ENCODE measurements around the gene AMPD1.

The AMPD1 gene

GRCh38 chr1:114694540-114695310 is 621 bp downstream of the AMPD1 start:
- no peak for DNase-seq

- no peak for DNase-seq
Observed at GRCh38 chr1:114692947-114693346, 2.4 kb downstream of the AMPD1 start.

GRCh38 chr1:114691061-114691460 is 4.3 kb downstream of the AMPD1 start:
- no peak for DNase-seq

DNA sequence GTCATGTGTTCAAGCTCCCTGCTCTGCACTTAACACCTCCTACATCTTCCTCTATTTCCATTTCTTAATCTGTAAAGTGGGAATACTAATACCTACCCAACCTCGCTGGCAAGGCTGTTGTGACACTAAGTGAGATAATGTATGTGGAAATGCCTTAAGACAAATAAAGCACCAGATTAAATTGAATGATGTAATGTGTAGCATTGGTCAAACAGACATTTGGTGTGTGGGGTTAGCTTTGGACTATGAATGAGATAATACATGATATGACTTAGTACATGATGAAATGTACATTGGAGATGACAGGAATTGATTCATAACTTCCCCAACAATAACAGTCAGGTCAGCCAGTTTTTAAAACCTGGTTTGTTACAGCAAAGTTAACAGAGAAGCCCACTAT is 5.2 kb downstream of the AMPD1 start:
- no peak for DNase-seq

- DNase-seq = no peak
Observed at GRCh38 chr1:114688526-114688925, 6.8 kb downstream of the AMPD1 start.

DNA sequence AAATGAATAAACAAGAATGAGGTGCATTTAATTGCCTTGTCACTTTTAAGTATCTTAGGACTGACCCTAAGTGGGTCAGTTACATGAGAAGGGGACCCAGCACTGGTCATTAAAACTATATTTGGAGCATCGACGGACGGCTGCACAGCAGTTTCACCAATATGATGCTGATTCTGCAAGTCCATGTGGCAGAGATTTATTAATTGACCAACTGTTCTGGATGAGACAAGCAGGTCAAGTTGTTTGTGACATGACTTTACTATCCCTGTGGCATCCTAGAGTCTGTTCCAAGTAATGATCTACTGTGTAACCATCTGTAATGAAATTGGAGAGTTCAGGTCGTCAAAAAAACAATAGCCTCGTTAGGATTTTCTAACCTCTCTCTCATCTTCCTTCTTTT is 9.5 kb downstream of the AMPD1 start:
- DNase-seq = no peak

- DNase-seq = no peak
Observed at GRCh38 chr1:114677691-114678090, 17.7 kb downstream of the AMPD1 start.

DNA sequence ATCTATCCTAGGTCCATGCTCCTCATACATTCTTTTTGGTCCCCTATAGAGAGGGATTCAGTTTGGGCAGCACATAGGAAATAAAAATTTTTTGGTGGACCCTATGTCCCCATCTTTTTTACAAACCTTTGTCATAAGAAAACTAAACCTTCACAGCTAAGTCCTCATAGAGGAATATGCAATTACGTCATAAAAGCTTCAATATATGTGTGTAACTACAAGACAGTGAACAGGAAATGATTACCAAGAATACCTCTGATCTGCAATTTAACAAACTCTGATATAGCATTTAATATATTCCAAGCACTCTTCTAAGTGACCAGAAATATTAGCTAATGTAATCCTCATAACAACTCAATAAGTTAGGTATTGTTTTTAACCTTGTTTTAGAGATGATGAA is 19.2 kb downstream of the AMPD1 start:
- DNase-seq = no peak

- DNase-seq = no peak
Observed at GRCh38 chr1:114671939-114672275, 23.4 kb downstream of the AMPD1 start.

DNA sequence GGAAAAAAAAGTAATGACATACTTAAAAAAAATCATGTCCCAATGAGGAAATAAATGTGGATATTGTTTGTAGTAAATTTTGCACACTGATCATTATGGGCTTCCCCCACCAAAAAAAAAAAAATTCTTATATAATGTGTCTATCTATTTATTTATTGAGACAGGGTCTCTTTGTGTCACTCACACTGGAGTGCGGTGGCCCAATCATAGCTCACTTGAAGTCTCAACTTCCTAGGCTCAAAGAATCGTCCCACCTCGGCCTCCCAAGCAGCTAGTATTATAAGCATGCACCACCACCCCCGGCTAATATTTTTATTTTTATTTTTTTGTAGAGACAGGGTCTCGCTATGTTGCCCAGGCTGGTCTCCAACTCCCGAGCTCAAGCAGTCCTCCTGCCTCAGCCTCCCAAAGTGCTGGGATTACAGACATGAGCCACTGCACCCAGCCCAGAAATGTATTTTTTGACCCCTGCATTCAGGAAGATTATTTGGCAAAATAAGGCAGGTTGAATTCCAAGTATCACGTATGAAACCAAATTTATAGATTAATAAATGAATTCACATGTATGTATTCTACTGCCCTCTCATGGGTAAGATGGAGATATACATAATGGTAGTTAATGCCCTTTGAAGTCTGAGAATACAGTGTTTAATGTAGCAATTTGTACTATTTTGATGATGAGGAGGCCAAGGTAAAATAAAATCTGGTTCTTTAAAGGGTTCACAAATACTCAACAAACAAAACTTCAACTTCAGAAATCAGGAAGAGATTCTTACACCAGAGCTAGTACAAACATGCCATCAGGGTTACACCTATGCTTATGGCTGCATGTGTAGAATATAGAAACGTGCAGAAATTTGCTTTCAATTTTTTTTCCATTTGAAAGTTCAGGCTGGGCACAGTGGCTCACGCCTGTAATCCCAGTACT is 24.1 kb downstream of the AMPD1 start:
- DNase-seq = no peak

DNA sequence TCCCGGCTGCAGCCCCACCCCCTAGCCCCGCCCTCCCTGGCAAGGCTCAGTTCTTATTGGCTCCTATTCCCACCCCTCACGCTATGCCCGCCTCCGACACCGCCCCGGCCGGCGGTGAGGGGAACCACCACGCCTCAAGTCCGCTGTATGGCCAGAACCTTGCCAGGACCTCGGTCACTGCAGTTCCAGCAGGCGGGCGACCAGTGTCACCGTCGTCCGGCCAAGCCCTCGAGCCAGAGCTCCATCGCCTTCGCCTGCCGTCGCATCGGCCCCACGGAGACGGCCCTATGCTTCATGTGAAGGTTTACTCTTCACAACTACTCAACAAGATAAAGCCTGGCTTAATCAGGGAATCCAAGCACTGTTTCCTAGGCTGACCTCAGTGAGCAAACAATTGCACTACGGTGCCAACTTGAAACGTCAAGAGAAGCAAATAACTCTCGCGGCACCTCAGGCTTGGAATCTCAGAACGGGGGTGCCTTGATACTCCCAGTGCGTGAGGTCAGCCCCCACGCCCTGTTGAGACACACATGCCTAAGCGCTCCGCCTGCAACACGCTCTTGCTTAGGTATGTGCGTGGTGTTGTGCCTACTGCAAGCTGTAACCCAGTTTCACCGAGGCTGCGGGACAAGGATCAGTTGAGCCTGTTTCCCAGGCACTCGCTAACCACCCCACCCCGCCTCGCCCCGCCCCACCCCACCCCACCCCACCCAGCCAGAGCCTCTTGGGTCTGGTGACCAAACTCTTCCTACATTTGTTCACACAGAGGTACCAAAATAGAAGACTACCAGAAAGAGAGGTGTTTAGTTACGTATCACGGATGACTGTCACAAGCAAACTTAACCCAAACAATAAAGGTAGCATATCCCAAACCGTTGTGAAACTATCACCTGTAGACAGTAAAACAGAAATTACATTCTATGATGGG is 25.0 kb downstream of the AMPD1 start:
- peak; percentile 82 for DNase-seq

DNA sequence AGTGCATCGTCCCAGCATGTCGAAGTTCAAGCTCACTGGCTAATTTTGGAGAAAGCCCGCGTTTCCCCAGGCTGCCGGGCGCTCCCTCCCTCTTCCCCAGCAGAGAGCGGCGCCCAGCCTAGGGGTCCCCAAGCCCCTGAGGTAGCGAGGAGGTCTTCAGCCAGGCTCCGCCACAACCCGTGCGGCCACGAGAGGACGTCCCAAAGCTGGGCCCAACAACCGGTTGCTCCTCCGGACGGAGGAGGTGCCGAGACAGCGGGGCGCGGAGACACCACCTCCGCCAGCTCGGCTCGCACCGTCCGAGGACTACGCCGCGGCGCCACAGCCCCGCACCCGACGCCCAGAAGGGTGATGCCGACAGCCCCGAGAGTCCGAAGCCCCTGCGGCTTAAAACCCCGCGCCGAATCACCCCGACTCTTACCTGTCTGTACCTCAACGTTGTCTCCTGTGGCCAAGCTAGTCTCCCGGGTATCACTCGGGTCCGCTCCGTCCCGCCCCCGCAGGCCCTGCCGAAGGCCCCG is 25.7 kb downstream of the AMPD1 start, which contains the start of gene DENND2C:
TSS of gene DENND2C (minus strand) at position 488 of the 521 bp plus-strand sequence. CDS start 44,065 bp downstream, outside the sequence.
- no peak for DNase-seq

DNA sequence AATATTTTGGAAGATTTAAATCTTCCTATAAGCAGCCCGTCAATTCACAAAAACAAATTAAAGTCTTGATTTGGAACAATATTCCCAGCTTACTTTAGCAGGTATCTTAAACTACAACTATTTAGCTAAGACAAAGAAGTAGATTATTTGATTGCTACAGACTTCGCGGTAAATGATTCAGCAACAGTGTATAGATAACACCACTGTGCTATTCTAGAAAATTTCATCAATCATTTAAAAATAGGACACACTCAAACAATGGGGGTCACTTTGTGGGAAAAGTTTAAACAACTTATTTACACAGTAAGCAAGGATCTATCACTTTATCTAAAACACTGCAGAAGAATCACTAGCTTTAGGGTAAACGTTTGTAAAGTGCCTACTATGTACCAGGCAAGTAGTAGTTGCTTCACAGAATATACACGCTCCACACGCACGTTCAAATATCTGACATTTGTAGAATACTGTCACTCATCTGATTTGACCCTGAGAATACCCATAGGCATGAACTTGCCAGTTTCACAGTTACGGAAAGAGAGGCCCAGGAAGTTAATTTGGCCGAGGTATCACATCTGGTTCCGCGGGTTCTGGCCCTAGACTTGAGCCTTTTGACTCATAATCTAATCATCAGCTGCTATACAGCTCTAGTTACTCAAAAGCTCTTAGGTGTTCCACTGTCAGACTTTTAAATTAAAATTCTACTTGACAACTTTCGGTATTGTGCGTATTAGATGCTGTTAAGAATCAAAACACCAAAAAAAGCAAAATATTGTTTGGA is 26.4 kb downstream of the AMPD1 start:
- no peak for DNase-seq

GRCh38 chr1:114668373-114668772 is 27.0 kb downstream of the AMPD1 start:
- no peak for DNase-seq

DNA sequence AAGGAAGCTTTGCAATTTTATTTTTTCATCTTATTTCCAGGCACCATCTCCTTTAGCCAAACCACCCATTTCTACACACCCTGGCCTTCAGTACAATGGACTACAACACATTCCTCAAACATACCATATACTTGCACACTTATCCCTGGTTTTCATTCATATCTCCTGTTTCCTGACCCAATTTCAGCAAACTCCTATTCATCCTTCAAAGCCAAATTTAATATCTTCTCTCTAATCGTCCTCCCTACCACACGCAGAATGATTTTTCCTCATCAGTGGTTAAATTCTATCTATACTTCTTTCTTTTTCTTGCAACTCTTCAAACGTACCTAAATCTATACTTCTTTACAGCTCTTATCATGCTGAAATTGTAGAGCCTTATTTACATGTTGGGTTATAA is 28.4 kb downstream of the AMPD1 start:
- no peak for DNase-seq

DNA sequence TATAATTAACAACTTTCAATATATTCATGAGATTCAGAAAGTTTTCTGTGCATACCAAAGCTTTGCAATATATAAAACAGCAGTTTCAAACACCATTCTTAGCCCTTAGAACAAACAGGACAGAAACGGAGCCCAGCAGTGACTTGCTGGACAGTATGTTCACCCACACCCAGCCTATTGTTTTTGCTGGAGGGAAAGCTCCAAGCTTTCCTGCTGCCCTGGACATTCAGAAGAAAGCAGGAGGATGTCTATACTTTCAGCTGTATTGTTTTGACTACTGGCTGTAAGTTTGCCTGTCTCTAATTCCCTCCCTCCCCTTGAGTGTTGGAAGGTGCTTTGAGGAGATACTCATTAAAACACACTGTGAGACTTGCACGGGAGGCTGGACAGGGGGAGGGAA is 35.1 kb downstream of the AMPD1 start:
- no peak for DNase-seq

- DNase-seq = no peak
Observed at GRCh38 chr1:114651893-114652292, 43.5 kb downstream of the AMPD1 start.

DNA sequence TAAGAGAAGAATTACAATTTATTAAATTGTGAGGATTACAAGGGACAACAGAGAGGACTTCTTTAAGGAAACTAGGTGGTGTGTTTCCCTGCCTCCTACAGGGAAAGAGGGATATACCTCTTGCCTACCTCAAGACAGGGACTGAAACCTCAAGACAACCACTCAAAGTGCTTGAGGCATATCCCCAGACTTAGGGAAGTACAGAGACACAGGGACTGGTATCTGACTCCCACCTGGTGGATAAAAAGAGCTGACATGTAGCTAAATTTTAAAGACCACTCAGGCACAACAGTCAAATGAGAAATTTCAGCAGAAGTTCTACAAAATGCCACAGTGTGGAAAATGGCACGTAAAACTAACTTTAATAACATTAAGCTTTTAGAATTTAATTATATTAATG is 46.8 kb downstream of the AMPD1 start:
- DNase-seq = no peak

- no peak for DNase-seq
Observed at GRCh38 chr1:114641377-114641776, 54.0 kb downstream of the AMPD1 start.

DNA sequence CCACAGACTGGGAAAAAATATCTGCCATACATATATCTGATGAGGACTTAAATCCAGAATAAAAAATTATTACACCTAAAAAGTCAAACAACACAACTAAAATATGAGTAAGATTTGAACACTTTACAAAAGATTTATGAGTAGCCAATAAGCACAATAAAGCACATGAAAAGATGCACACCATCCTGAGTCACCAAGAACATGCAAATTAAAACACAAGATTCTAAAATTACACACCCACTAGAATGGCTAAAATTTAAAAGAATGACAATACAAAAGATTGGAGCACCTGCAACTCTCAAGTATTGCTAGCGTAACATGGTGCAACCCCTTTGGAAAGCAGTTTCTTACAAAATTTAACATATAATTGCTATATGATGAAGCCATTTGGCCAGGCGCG is 56.4 kb downstream of the AMPD1 start:
- DNase-seq = no peak

DNA sequence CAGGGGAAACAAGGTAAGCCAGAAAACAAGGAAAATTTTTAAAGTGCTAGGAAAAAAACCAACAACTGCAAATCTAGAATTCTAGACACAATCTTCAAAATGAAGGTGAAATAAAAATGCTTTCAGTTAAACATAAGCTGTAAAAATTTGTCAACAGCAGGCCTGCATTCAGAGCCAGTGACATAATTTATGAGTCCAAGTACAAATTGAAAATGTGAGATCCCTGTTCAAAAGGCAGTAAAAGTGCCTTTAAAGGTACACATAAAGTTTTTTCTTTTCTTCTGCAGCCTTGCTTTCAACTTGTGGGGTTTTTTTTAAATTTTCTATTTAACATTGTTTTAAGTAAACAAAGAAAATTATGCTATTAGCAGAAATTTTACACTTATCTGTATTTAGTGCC is 62.9 kb downstream of the AMPD1 start:
- DNase-seq = no peak

- no peak for DNase-seq
Observed at GRCh38 chr1:114627107-114627506, 68.2 kb downstream of the AMPD1 start.

All from midbrain (tissue), 1 donor.